Right ventricle myocardium superior (tissue), 1 donor: ENCODE measurements around the gene HIGD2B. TPM values are rescaled to one million over a fixed set of nuclear protein-coding genes. Genes with fewer than 3 reads are reported as not detected.
"Not testable (repeated sequence)": the region's sequence is repeated elsewhere in the genome, so short reads cannot be mapped to it uniquely, and the experiment has no call there.

Source experiments
- ATAC-seq: fragments of 200-7000 bp; cut with Tn5 transposase; one replicate; pipeline ENCODE4 v1.9.1; 2020; ENCODE audit warnings: mild to moderate bottlenecking; ENCODE audit not compliant: poor library complexity
- DNase-seq: peaks from one replicate; pipeline ENCODE4 v3.0.0-alpha.2; 2020
- intact Hi-C: fragments of 100-400 bp; cut with DNase I; formaldehyde crosslinking; loops from one replicate; pipeline ENCODE4 v1.11.2; 2022
- total RNA-seq: library from RNA; stranded (reverse); fragmentation: NEBNext Ultra II Directional; extraction: Animal tissue kit (Norgen Biotek cat#: 25700); gene quantifications from one replicate; pipeline ENCODE4 v1.2.1, GENCODE V29; 2021
- donor health status: DM: no; HTN: yes; CAD: no; lungs with severe emphysema.

The HIGD2B gene
- total RNA-seq, 1 donor from 2014 or later = not detected

DNA sequence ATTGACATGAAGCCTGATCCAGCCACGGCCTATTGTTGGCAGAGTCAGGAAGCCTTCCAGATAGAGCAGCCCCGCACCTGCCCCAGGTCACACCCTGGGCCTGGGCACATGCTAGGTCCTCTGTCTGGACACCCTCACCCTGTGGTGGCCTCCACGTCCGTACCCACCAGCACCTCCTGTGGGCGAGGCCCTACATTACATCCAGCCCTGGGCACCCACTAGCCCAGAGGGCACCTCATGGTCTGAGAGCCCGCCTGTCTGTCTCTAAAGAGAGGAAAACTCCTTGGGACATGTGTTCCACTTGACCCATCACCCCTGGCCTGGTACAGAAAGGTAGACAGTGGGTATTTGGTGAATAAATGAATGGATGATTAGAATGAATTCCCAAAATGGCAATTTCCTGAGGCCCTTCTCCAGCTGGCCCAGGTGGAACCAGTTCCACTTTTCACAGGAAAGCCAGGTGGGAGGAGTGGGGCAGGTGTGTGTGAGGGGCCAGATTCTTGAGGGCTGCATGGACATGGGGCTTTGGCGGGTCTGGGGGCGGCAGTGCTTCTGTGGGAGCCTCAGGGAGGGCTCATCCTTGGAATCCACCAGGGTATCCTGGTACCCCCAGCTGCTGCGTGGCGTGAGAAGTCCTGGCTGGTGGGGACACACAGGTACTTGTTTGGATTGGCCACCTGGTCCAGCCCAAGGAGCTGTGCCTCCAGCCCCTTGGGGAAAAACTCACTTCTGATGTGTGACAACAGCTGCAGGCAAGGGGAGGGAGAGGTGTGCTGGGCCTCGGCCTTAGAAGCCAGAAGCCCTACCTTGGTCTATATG, 57.5 kb downstream of the HIGD2B start:
- intact Hi-C loops, ATAC-seq, DNase-seq: not testable (repeated sequence)

DNA sequence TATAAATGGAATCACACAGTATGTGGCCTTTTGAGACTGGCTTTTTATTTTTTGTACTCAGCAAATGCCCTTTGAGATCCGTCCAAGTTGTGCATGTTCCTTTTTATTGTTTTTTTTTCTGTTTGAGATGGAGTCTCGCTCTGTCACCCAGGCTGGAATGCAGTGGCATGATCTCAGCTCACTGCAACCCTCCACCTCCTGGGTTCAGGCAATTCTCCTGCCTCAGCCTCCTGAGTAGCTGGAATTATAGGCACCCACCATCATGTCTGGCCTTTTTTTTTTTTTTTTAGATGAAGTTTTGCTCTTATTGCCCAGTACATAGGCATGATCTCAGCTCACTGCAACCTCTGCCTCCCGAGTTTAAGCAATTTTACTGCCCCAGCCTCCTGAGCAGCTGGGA, 59.8 kb downstream of the HIGD2B start:
- DNase-seq = not testable (repeated sequence)

More for the DNA sequence above, 59.8 kb downstream of the HIGD2B start:
- intact Hi-C loops, ATAC-seq: not testable (repeated sequence)

Other genes starting within 250 kb of the HIGD2B start
- 176 TPM for gene ARIH1, start 211.9 kb downstream of the HIGD2B start, total RNA-seq
- not detected for gene GOLGA6B, start 31.5 kb downstream of the HIGD2B start, total RNA-seq
- 11.5 TPM for gene BBS4, start within 50 bp of the HIGD2B start, total RNA-seq
- 7.7 TPM for gene ADPGK, start 97.6 kb upstream of the HIGD2B start, total RNA-seq